Endothelial cell of umbilical vein (primary cell): ENCODE results near the gene ZDHHC24. TPM values are rescaled to one million over a fixed set of nuclear protein-coding genes. Genes with fewer than 3 reads are reported as not detected.

ENCODE experiments used
- BruUV-seq: library from RNA; stranded (reverse); fragments of 400-500 nt; replicated peaks from 2 replicates; lab custom pipeline; 2021; lab: Mats Ljungman, UMichigan
- CTCF ChIA-PET: fragments of 300-600, 350-600 bp; sonication (Branson Sonifier 250); formaldehyde crosslinking; loops from one replicate; lab custom pipeline; 2021; ENCODE audit warnings: antibody characterized with exemption, inconsistent platforms; lab: Charles Lee
- POLR2A ChIA-PET: fragments of 300-600, 350-600 bp; sonication (Branson Sonifier 250); formaldehyde crosslinking; loops from one replicate; lab custom pipeline; 2021; ENCODE audit warnings: antibody characterized with exemption, inconsistent platforms; lab: Charles Lee
- DNase-seq: peaks from one replicate; pipeline ENCODE4 v3.0.0-alpha.2; 2011; ENCODE audit warnings: low read depth, low spot score
- FAIRE-seq: peaks from 2 replicates; lab custom pipeline; 2011; peaks lifted over from hg19 to GRCh38; lab: Jason Lieb, UNC
- H2AFZ ChIP-seq: 2 replicates; pipeline ENCODE4 v1.6.0; 2012; ENCODE audit warnings: low read depth, low read length, control low read depth, inconsistent platforms
- H3K27ac ChIP-seq: 2 replicates; pipeline ENCODE4 v1.5.1; 2011; ENCODE audit warnings: low read depth, mild to moderate bottlenecking, control low read depth, low read length, moderate library complexity; ENCODE audit not compliant: insufficient read depth
- H3K27me3 ChIP-seq, 2 experiments: 2 replicates each; pipeline versions ENCODE4 v1.6.0 to v1.6.1; 2011; ENCODE audit warnings: low read length in 2 of 2, mixed read lengths in 1 of 2; ENCODE audit not compliant: control insufficient read depth in 2 of 2, insufficient read depth in 2 of 2
- H3K36me3 ChIP-seq, 2 experiments: 2 replicates in 1 of 2; 3 replicates in 1 of 2; pipeline ENCODE4 v1.5.1; 2011; ENCODE audit warnings: low read length in 2 of 2, mild to moderate bottlenecking in 1 of 2, moderate library complexity in 1 of 2; ENCODE audit not compliant: control insufficient read depth in 2 of 2, insufficient read depth in 2 of 2; ENCODE audit errors: extremely low read depth in 1 of 2
- H3K4me1 ChIP-seq: 3 replicates; pipeline ENCODE4 v1.5.1; 2011; ENCODE audit warnings: mild to moderate bottlenecking, low read length; ENCODE audit not compliant: control insufficient read depth, insufficient read depth; ENCODE audit errors: extremely low read depth
- H3K4me2 ChIP-seq: 2 replicates; pipeline ENCODE4 v1.6.1; 2011; ENCODE audit warnings: low read length, control low read depth, mixed read lengths; ENCODE audit not compliant: insufficient read depth
- H3K4me3 ChIP-seq, 3 experiments: fragments of 200-600 bp in 1 of 3; sonication (generic), shearing (Covaris generic) in 1 of 3; replicated peaks in 1 of 3; 2 replicates each; pipeline ENCODE4 v1.5.1; 2011 to 2016; ENCODE audit warnings: control low read depth in 3 of 3, low read length in 3 of 3, mild to moderate bottlenecking in 2 of 3, inconsistent platforms in 1 of 3, low read depth in 1 of 3, moderate library complexity in 1 of 3; ENCODE audit not compliant: insufficient read depth in 1 of 3
- H3K79me2 ChIP-seq: 2 replicates; pipeline ENCODE4 v1.6.0; 2012; ENCODE audit warnings: low read length, inconsistent platforms; ENCODE audit not compliant: control insufficient read depth, insufficient read depth
- H3K9ac ChIP-seq: replicated peaks from 2 replicates; pipeline ENCODE3; 2011; ENCODE audit warnings: low read length, control low read depth; ENCODE audit not compliant: insufficient read depth; ENCODE audit errors: extremely low read depth
- H3K9me1 ChIP-seq: replicated peaks from 3 replicates; pipeline ENCODE4 v1.6.0; 2011; ENCODE audit warnings: mild to moderate bottlenecking, low read length; ENCODE audit not compliant: control insufficient read depth, insufficient read depth; ENCODE audit errors: extremely low read depth
- H3K9me3 ChIP-seq: replicated peaks from 2 replicates; pipeline ENCODE4 v1.5.1; 2012; ENCODE audit warnings: low read length, inconsistent platforms; ENCODE audit not compliant: control insufficient read depth, insufficient read depth
- H4K20me1 ChIP-seq: replicated peaks from 2 replicates; pipeline ENCODE3; 2011; ENCODE audit warnings: mild to moderate bottlenecking, low read length; ENCODE audit not compliant: control insufficient read depth, insufficient read depth; ENCODE audit errors: extremely low read depth
- CTCF ChIP-seq, 2 donors: IDR thresholded peaks; 1 replicate in 1 of 2; 2 replicates in 1 of 2; pipeline ENCODE4 v1.5.1; 2011; ENCODE audit warnings: low read length in 2 of 2, mild to moderate bottlenecking in 2 of 2, moderate library complexity in 2 of 2, control low read depth in 1 of 2, inconsistent platforms in 1 of 2, low read depth in 1 of 2; ENCODE audit not compliant: insufficient read depth in 1 of 2; ENCODE audit errors: extremely low read depth in 1 of 2
- EZH2 ChIP-seq: IDR thresholded peaks from 2 replicates; pipeline ENCODE4 v1.6.1; 2012; ENCODE audit warnings: borderline replicate concordance, low read depth, mild to moderate bottlenecking, moderate library complexity, low read length, inconsistent platforms; ENCODE audit not compliant: severe bottlenecking
- FOS ChIP-seq: IDR thresholded peaks from 2 replicates; pipeline ENCODE4 v1.6.1; 2011; ENCODE audit warnings: mild to moderate bottlenecking, low read length, moderate library complexity, borderline replicate concordance; ENCODE audit not compliant: insufficient read depth
- GATA2 ChIP-seq: IDR thresholded peaks from 2 replicates; pipeline ENCODE4 v1.7.0; 2011; ENCODE audit warnings: low read depth, mild to moderate bottlenecking, moderate library complexity, mixed read lengths, low read length; ENCODE audit not compliant: insufficient read length, insufficient read depth
- JUN ChIP-seq: IDR thresholded peaks from 2 replicates; pipeline ENCODE4 v1.6.1; 2011; ENCODE audit warnings: borderline replicate concordance, low read depth; ENCODE audit not compliant: insufficient read length, insufficient read depth
- MAX ChIP-seq: IDR thresholded peaks from 2 replicates; pipeline ENCODE4 v1.6.1; 2011; ENCODE audit not compliant: insufficient read depth, insufficient read length
- MYC ChIP-seq: IDR thresholded peaks from one replicate; pipeline ENCODE4 v1.6.1; 2011; ENCODE audit warnings: mild to moderate bottlenecking, low read depth, low read length
- POLR2A ChIP-seq: IDR thresholded peaks from 2 replicates; pipeline ENCODE4 v1.6.1; 2012; ENCODE audit warnings: low read depth, mild to moderate bottlenecking, control low read depth, low read length
- POLR2AphosphoS5 ChIP-seq: IDR thresholded peaks from 2 replicates; pipeline ENCODE4 v1.6.1; 2012; ENCODE audit warnings: low read depth, mild to moderate bottlenecking, control low read depth, low read length, moderate library complexity; ENCODE audit not compliant: insufficient read depth
- dilution Hi-C: fragments of 300-500 bp; cut with MboI; formaldehyde crosslinking; loops from one replicate; pipeline ENCODE4 v1.15.0; 2019; ENCODE audit warnings: low sequenced_read_pairs; ENCODE audit not compliant: extremely low pct_ligation_motif_present
- intact Hi-C: fragments of 100-400 bp; cut with micrococcal nuclease; formaldehyde crosslinking; loops from one replicate; pipeline ENCODE4 v1.10.0; 2022
- polyA plus RNA-seq, 4 experiments: library from polyadenylated mRNA; depleted of rRNA in 3 of 4; stranded (reverse) in 3 of 4; unstranded in 1 of 4; fragments of >200 nt; gene quantifications; 2 replicates each; pipeline versions ENCODE4 v1.2.1 to v1.2.3, GENCODE V29; 2011 to 2012; ENCODE audit warnings: missing spikeins in 1 of 4
- total RNA-seq: library from RNA; stranded (reverse); gene quantifications from 2 replicates; pipeline ENCODE4 v1.2.3, GENCODE V29; 2021

Gene ZDHHC24
- total and polyA plus RNA-seq, 2 donors (not counting 3 experiments of a cell fraction or from before 2014, with no cell fraction given), result 20.1 to 21.1 TPM

GRCh38 chr11:66567787-66568123, 21.9 kb upstream of the ZDHHC24 start:
- intact Hi-C loops (no loop called here), dilution Hi-C loops (no loop called here)
- peak overlapping the region; percentile 69 for H3K4me2 ChIP-seq
- no peaks in the 10 kb centered on the region for H3K9me3 ChIP-seq
- H3K27me3 ChIP-seq, result no peaks in the 10 kb centered on the region
- H3K27ac ChIP-seq, result no peak overlapping the region
- no peaks in the 10 kb centered on the region for H3K36me3 ChIP-seq
- no peaks in the 10 kb centered on the region for H4K20me1 ChIP-seq
- TF ChIP-seq POLR2A (no peak), POLR2AphosphoS5 (no peak), EZH2 (no peak)
- peak overlapping the region in 1 of 3 experiments; percentile 44 for H3K4me3 ChIP-seq
- BruUV-seq, result no TSS peak
- FAIRE-seq, result no peak
- ChIA-PET POLR2A (interaction anchor here (0.6 to 1.8 kb wide), 3 partner anchors 49 to 364 kb away, joined by 3 to 4 read pairs (median 3); partner anchors contain the start of genes RBM14 and RBM4), CTCF (interaction anchor here (1.6 to 2.9 kb wide), 5 partner anchors 9 to 111 kb away, joined by 3 to 18 read pairs (median 7); partner anchors contain the start of gene RBM4B)
- H3K9ac ChIP-seq, result no peak overlapping the region
- no peaks in the 10 kb centered on the region for H3K79me2 ChIP-seq
- DNase-seq, result no peak
- no peaks in the 10 kb centered on the region for H3K9me1 ChIP-seq
- peak overlapping the region; percentile 70 for H2AFZ ChIP-seq
- peaks cover 3% of the 10 kb centered on the region for H3K4me1 ChIP-seq

GRCh38 chr11:66566221-66566620, 20.4 kb upstream of the ZDHHC24 start:
- intact Hi-C loops (no loop called here), dilution Hi-C loops (no loop called here)
- Histone ChIP-seq H4K20me1 (no peaks in the 10 kb centered on the region), H3K4me1 (peaks cover 3% of the 10 kb centered on the region), H3K9me1 (no peaks in the 10 kb centered on the region), H3K36me3 (no peaks in the 10 kb centered on the region), H3K79me2 (no peaks in the 10 kb centered on the region), H2AFZ (no peak overlapping the region), H3K9me3 (no peaks in the 10 kb centered on the region), H3K27ac (no peak overlapping the region), H3K9ac (no peak overlapping the region), H3K4me3 (no peak overlapping the region), H3K4me2 (no peak overlapping the region), H3K27me3 (no peaks in the 10 kb centered on the region)
- no peak for FAIRE-seq
- no TSS peak for BruUV-seq
- ChIA-PET CTCF (no interaction called here), POLR2A (no interaction called here)
- TF ChIP-seq CTCF (IDR thresholded peaks at IDR 0.05; ENCODE audit: extremely low read depth in 1 of 2, insufficient read depth in 1 of 2, low read depth in 1 of 2, low read length in 2 of 2) (no peak), MYC (no peak), POLR2AphosphoS5 (no peak), MAX (no peak), JUN (no peak), EZH2 (no peak), POLR2A (no peak), GATA2 (no peak), FOS (no peak)
- DNase-seq, result no peak
